Neuronal stem cell (in vitro differentiated cells): ENCODE data around the gene FAM83E.

ENCODE experiments used
- DNase-seq: peaks from one replicate; pipeline ENCODE4 v3.0.0-alpha.2; 2013; ENCODE audit warnings: low spot score
- H2AFZ ChIP-seq: one replicate; pipeline ENCODE4 v1.6.1; 2013; ENCODE audit warnings: mild to moderate bottlenecking, low read length, inconsistent platforms
- H2AK5ac ChIP-seq: 2 replicates; pipeline ENCODE4 v1.6.1; 2013; ENCODE audit warnings: low read depth, mild to moderate bottlenecking, inconsistent platforms, low read length, moderate library complexity, mixed read lengths
- H2BK120ac ChIP-seq: 2 replicates; pipeline ENCODE4 v1.6.1; 2013; ENCODE audit warnings: low read depth, mild to moderate bottlenecking, inconsistent platforms, low read length, moderate library complexity, mixed read lengths
- H2BK12ac ChIP-seq: one replicate; pipeline ENCODE4 v1.6.1; 2013; ENCODE audit warnings: low read length, inconsistent platforms
- H2BK15ac ChIP-seq: 2 replicates; pipeline ENCODE4 v1.6.1; 2013; ENCODE audit warnings: mild to moderate bottlenecking, low read length, inconsistent platforms, mixed read lengths
- H2BK5ac ChIP-seq: one replicate; pipeline ENCODE4 v1.6.1; 2013; ENCODE audit warnings: inconsistent platforms, mild to moderate bottlenecking, low read length, moderate library complexity
- H3K14ac ChIP-seq: one replicate; pipeline ENCODE4 v1.6.1; 2013; ENCODE audit warnings: low read length, inconsistent platforms
- H3K18ac ChIP-seq: 2 replicates; pipeline ENCODE4 v1.6.1; 2013; ENCODE audit warnings: low read length, inconsistent platforms
- H3K23ac ChIP-seq: 2 replicates; pipeline ENCODE4 v1.6.1; 2013; ENCODE audit warnings: low read depth, mild to moderate bottlenecking, mixed read lengths, low read length, inconsistent platforms; ENCODE audit not compliant: poor library complexity
- H3K27ac ChIP-seq: replicated peaks from 3 replicates; pipeline ENCODE4 v1.5.1; 2013; ENCODE audit warnings: low read length, inconsistent platforms
- H3K27me3 ChIP-seq, 3 experiments: 2 replicates each; pipeline ENCODE4 v1.6.1; 2013; ENCODE audit warnings: low read length in 3 of 3, mild to moderate bottlenecking in 2 of 3, inconsistent platforms in 1 of 3, low read depth in 1 of 3, mixed read lengths in 1 of 3, moderate library complexity in 1 of 3; ENCODE audit not compliant: control insufficient read depth in 3 of 3, insufficient read depth in 3 of 3
- H3K36me3 ChIP-seq, 2 donors: replicated peaks in 1 of 2; 2 replicates each; pipeline ENCODE4 v1.6.1; 2013; ENCODE audit warnings: low read length in 2 of 2; ENCODE audit not compliant: control insufficient read depth in 2 of 2, insufficient read depth in 2 of 2
- H3K4ac ChIP-seq: 2 replicates; pipeline ENCODE4 v1.6.1; 2013; ENCODE audit warnings: inconsistent platforms, mild to moderate bottlenecking, low read length, moderate library complexity
- H3K4me1 ChIP-seq, 2 donors: 1 replicate in 1 of 2; 2 replicates in 1 of 2; pipeline ENCODE4 v1.6.1; 2013; ENCODE audit warnings: low read length in 2 of 2, low read depth in 1 of 2; ENCODE audit not compliant: control insufficient read depth in 2 of 2, insufficient read depth in 1 of 2
- H3K4me2 ChIP-seq: one replicate; pipeline ENCODE4 v1.6.1; 2013; ENCODE audit warnings: mild to moderate bottlenecking, low read length, inconsistent platforms; ENCODE audit not compliant: insufficient read depth, poor library complexity, severe bottlenecking
- H3K4me3 ChIP-seq, 2 donors: 2 replicates each; pipeline ENCODE4 v1.5.1; 2013; ENCODE audit warnings: low read length in 2 of 2, mild to moderate bottlenecking in 2 of 2, inconsistent platforms in 1 of 2, moderate library complexity in 1 of 2
- H3K79me1 ChIP-seq: one replicate; pipeline ENCODE4 v1.6.1; 2013; ENCODE audit warnings: low read depth, mild to moderate bottlenecking, inconsistent platforms, low read length, moderate library complexity
- H3K9ac ChIP-seq: one replicate; pipeline ENCODE4 v1.6.1; 2013; ENCODE audit warnings: mild to moderate bottlenecking, low read depth, low read length, inconsistent platforms; ENCODE audit not compliant: poor library complexity
- H3K9me3 ChIP-seq, 2 donors: replicated peaks in 1 of 2; 2 replicates each; pipeline versions ENCODE3 to v1.6.1; 2013; ENCODE audit warnings: low read length in 2 of 2, mild to moderate bottlenecking in 2 of 2, inconsistent platforms in 1 of 2, low read depth in 1 of 2, mixed read lengths in 1 of 2, moderate library complexity in 1 of 2; ENCODE audit not compliant: control insufficient read depth in 2 of 2, insufficient read depth in 1 of 2
- H4K8ac ChIP-seq: one replicate; pipeline ENCODE4 v1.6.1; 2013; ENCODE audit warnings: low read depth, mild to moderate bottlenecking, inconsistent platforms, low read length, moderate library complexity
- H4K91ac ChIP-seq: one replicate; pipeline ENCODE4 v1.6.1; 2013; ENCODE audit warnings: low read length, low read depth, mild to moderate bottlenecking, inconsistent platforms; ENCODE audit not compliant: poor library complexity
- WGBS, 2 donors: extraction: QIAGEN DNeasy Blood & Tissue Kit; methylation state at CpG; one replicate each; pipeline ENCODE4 v1.1.7; 2013; ENCODE audit warnings: missing lambda C conversion rate in 2 of 2, mixed read lengths in 1 of 2; ENCODE audit not compliant: insufficient read length in 2 of 2, insufficient replicate concordance in 1 of 2; ENCODE audit errors: extremely low coverage in 2 of 2; 5-methylcytosine and 5-hydroxymethylcytosine counted together

Gene FAM83E

GRCh38 chr19:48628486-48629296, 13.8 kb upstream of the FAM83E start:
- Histone ChIP-seq H4K91ac (no peak overlapping the region), H3K14ac (no peak overlapping the region), H2AK5ac (peak overlapping the region; percentile 97), H3K4me3 (no peak overlapping the region), H3K36me3 (peaks cover 9 to 45% of the 10 kb centered on the region in 2 donors), H3K4ac (no peak overlapping the region), H3K18ac (peak overlapping the region; percentile 86), H3K4me2 (no peak overlapping the region), H3K9ac (no peak overlapping the region), H3K4me1 (peaks cover 20 to 25% of the 10 kb centered on the region in 2 donors), H3K27ac (peak overlapping the region; percentile 32), H3K23ac (peak overlapping the region; percentile 74), H2BK12ac (peak overlapping the region; percentile 68), H2BK15ac (peak overlapping the region; percentile 95), H3K27me3 (no peaks in the 10 kb centered on the region), H2AFZ (no peak overlapping the region), H3K9me3 (no peaks in the 10 kb centered on the region), H2BK5ac (peak overlapping the region; percentile 54), H2BK120ac (peak overlapping the region; percentile 84), H3K79me1 (peaks cover 5% of the 10 kb centered on the region), H4K8ac (no peak overlapping the region)
- no peak for DNase-seq
- no CpG with 5 or more reads among the region's 34 CpGs for WGBS, 2 donors

- Histone ChIP-seq H2AFZ (no peak overlapping the region), H3K9ac (no peak overlapping the region), H3K79me1 (peaks cover 5% of the 10 kb centered on the region), H2BK15ac (no peak overlapping the region), H2BK12ac (no peak overlapping the region), H3K36me3 (peaks cover 5 to 43% of the 10 kb centered on the region in 2 donors), H3K27me3 (no peaks in the 10 kb centered on the region), H2BK120ac (no peak overlapping the region), H3K27ac (no peak overlapping the region), H4K91ac (no peak overlapping the region), H3K23ac (no peak overlapping the region), H3K4me2 (no peak overlapping the region), H2AK5ac (peak overlapping the region; percentile 41), H3K4me3 (no peak overlapping the region), H3K9me3 (no peaks in the 10 kb centered on the region), H3K14ac (no peak overlapping the region), H3K4me1 (peaks cover 18 to 28% of the 10 kb centered on the region in 2 donors), H3K18ac (peak overlapping the region; percentile 13), H3K4ac (no peak overlapping the region), H2BK5ac (peak overlapping the region; percentile 54), H4K8ac (no peak overlapping the region)
- WGBS, 2 donors = no CpG with 5 or more reads among the region's 17 CpGs
- DNase-seq = no peak
These were observed 13.0 kb upstream of the FAM83E start for GRCh38 chr19:48627865-48628314.

- H3K4me3 ChIP-seq = no peak overlapping the region
- H2BK120ac ChIP-seq = no peak overlapping the region
- no peak overlapping the region for H2BK15ac ChIP-seq
- no peak overlapping the region for H4K8ac ChIP-seq
- no peak overlapping the region for H3K4ac ChIP-seq
- no peak overlapping the region for H3K14ac ChIP-seq
- no peak for DNase-seq
- H3K27me3 ChIP-seq = no peaks in the 10 kb centered on the region
- no peak overlapping the region for H2AFZ ChIP-seq
- H3K36me3 ChIP-seq = peaks cover 4 to 43% of the 10 kb centered on the region in 2 donors
- H3K79me1 ChIP-seq = peaks cover 5% of the 10 kb centered on the region
- H3K9me3 ChIP-seq = no peaks in the 10 kb centered on the region
- no peak overlapping the region for H3K4me2 ChIP-seq
- no CpG with 5 or more reads among the region's 6 CpGs for WGBS, 2 donors
- peak overlapping the region; percentile 41 for H2AK5ac ChIP-seq
- H2BK12ac ChIP-seq = no peak overlapping the region
- H3K23ac ChIP-seq = no peak overlapping the region
- H2BK5ac ChIP-seq = no peak overlapping the region
- H4K91ac ChIP-seq = no peak overlapping the region
- no peak overlapping the region for H3K18ac ChIP-seq
- peaks cover 18 to 25% of the 10 kb centered on the region in 2 donors for H3K4me1 ChIP-seq
- H3K27ac ChIP-seq = no peak overlapping the region
- no peak overlapping the region for H3K9ac ChIP-seq
These were observed 12.5 kb upstream of the FAM83E start for GRCh38 chr19:48627201-48627864.

GRCh38 chr19:48625891-48626327, 11.0 kb upstream of the FAM83E start:
- Histone ChIP-seq H3K9ac (peak overlapping the region; percentile 67), H2BK15ac (no peak overlapping the region), H3K27me3 (no peaks in the 10 kb centered on the region), H2AK5ac (peak overlapping the region; percentile 44), H3K4me2 (no peak overlapping the region), H2BK5ac (no peak overlapping the region), H3K9me3 (no peaks in the 10 kb centered on the region), H3K4me3 (no peak overlapping the region), H3K27ac (no peak overlapping the region), H3K4me1 (peaks cover 14 to 20% of the 10 kb centered on the region in 2 donors), H3K18ac (peak overlapping the region; percentile 60), H4K8ac (no peak overlapping the region), H3K79me1 (peaks cover 5% of the 10 kb centered on the region), H2AFZ (no peak overlapping the region), H3K14ac (no peak overlapping the region), H2BK12ac (peak overlapping the region; percentile 78), H3K36me3 (peaks cover 2 to 44% of the 10 kb centered on the region in 2 donors), H4K91ac (no peak overlapping the region), H2BK120ac (no peak overlapping the region), H3K23ac (peak overlapping the region; percentile 81), H3K4ac (no peak overlapping the region)
- WGBS, 2 donors = no CpG with 5 or more reads among the region's 30 CpGs
- no peak for DNase-seq
